ENCODE results near the gene PLCB1.

Gene PLCB1

DNA sequence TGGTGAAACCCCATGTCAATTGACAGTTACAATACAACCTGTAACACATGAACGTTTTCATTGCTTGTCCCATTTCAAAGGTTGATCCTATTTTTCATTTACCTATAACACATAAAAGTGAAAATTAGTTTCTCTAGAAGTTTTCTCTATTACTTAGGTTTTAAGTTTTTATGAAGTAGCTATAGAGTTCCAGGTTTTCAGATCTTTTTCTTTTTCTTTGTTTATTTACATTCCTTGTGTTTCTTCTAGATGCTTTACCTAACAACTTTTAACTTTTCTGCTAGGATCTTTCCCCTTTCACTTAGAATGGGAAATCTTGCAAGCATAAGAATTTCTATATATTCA, 232.6 kb downstream of the PLCB1 start:
- H2AFZ ChIP-seq (ENCODE audit: low read depth), result no peak overlapping the region
- no peak overlapping the region for H3K9ac ChIP-seq
- H3K36me3 ChIP-seq (ENCODE audit: insufficient read depth), result no peaks in the 10 kb centered on the region
- H3K27me3 ChIP-seq (ENCODE audit: insufficient read depth, low read depth), result no peaks in the 10 kb centered on the region
- peaks cover 5% of the 10 kb centered on the region for H3K4me1 ChIP-seq (ENCODE audit: low read depth, poor library complexity, severe bottlenecking)
- no peaks in the 10 kb centered on the region for H4K20me1 ChIP-seq (ENCODE audit: insufficient read depth)
- TF ChIP-seq, protein P1, sequence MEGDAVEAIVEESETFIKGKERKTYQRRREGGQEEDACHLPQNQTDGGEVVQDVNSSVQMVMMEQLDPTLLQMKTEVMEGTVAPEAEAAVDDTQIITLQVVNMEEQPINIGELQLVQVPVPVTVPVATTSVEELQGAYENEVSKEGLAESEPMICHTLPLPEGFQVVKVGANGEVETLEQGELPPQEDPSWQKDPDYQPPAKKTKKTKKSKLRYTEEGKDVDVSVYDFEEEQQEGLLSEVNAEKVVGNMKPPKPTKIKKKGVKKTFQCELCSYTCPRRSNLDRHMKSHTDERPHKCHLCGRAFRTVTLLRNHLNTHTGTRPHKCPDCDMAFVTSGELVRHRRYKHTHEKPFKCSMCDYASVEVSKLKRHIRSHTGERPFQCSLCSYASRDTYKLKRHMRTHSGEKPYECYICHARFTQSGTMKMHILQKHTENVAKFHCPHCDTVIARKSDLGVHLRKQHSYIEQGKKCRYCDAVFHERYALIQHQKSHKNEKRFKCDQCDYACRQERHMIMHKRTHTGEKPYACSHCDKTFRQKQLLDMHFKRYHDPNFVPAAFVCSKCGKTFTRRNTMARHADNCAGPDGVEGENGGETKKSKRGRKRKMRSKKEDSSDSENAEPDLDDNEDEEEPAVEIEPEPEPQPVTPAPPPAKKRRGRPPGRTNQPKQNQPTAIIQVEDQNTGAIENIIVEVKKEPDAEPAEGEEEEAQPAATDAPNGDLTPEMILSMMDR (conservative IDR thresholded peaks at IDR 0.05; ENCODE audit: low read depth, low read length), result no peak
- H3K4me2 ChIP-seq, result no peak overlapping the region
- no peaks in the 10 kb centered on the region for H3K79me2 ChIP-seq (ENCODE audit: insufficient read depth, low read depth)
- no peak overlapping the region for H3K4me3 ChIP-seq (IDR thresholded peaks at IDR 0.05; ENCODE audit: insufficient read depth, low read depth, low read length)
- no peak overlapping the region for H3K27ac ChIP-seq

DNA sequence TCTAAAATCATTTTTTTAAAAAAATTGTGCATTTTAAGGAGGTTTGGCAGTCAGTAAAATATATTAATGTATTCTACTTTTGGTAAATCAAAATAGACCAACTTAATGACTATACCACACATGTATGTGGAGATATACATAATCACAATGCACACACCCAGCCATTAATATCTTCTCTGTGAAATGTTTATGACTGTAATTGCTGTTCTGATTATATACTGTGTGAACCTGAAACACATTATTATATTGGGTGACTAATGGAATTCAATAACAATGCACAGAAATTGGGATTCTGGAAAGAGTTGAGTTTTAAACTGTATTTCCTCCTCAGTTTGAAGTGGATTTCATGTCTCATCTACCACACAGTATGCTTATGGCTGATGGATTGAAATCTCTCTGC, 233.6 kb downstream of the PLCB1 start:
- Histone ChIP-seq H2AFZ (ENCODE audit: low read depth) (no peak overlapping the region), H3K79me2 (ENCODE audit: insufficient read depth, low read depth) (no peaks in the 10 kb centered on the region), H3K36me3 (ENCODE audit: insufficient read depth) (no peaks in the 10 kb centered on the region), H3K4me1 (ENCODE audit: low read depth, poor library complexity, severe bottlenecking) (peaks cover 5% of the 10 kb centered on the region), H3K27ac (no peak overlapping the region), H3K27me3 (ENCODE audit: insufficient read depth, low read depth) (no peaks in the 10 kb centered on the region), H3K4me3 (IDR thresholded peaks at IDR 0.05; ENCODE audit: insufficient read depth, low read depth, low read length) (no peak overlapping the region), H4K20me1 (ENCODE audit: insufficient read depth) (no peaks in the 10 kb centered on the region), H3K9ac (no peak overlapping the region), H3K4me2 (no peak overlapping the region)
- TF ChIP-seq, protein P1 (conservative IDR thresholded peaks at IDR 0.05; ENCODE audit: low read depth, low read length), result no peak

DNA sequence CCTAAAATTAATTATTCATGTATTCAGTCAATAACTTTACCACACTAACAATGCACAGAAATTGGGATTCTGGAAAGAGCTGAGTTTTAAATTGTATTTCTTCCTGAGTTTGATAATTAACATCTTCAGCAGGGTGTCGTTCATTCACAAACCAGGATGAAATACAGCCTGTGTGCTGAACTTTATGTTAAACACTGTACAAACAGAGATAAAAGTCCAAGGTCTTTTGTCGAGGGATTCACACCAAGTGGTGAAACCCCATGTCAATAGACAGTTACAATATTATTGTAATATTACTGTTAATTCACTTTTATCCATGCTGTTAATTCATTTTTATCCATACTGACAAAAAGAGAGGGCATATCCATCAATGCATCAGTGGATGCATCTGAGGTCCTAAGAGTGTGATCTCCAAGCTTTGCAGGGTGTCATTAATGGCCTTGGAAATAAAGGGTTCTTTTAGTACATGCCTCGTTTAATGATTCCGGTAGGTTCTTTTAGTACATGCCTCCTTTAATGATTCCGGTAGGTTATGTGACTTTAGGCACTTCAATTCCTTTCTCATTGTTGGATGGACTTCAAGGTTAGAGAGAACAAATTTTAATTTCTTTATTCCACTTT, 234.3 kb downstream of the PLCB1 start:
- Histone ChIP-seq H3K4me2 (no peak overlapping the region), H3K79me2 (ENCODE audit: insufficient read depth, low read depth) (no peaks in the 10 kb centered on the region), H3K27ac (no peak overlapping the region)

DNA sequence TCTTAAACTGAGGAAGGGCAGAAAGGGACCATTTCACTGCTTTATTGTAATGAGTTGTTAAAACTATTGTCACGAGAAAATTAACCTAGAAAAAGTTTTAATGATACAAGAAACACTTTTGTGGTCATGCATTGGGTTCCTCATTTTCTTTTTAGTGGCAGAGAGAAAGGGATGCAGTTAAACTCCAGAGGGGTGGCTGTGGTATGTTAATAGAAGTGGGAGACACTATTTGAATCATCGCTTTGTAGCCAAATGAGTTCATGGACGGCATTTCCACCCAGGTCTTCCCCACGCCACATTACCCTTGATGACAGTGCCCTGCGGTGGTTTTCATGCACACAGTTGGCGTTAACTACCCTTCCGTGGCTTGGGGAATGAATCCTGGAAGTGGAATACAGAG, 235.6 kb downstream of the PLCB1 start:
- Histone ChIP-seq H3K36me3 (ENCODE audit: insufficient read depth) (no peaks in the 10 kb centered on the region), H3K79me2 (ENCODE audit: insufficient read depth, low read depth) (no peaks in the 10 kb centered on the region), H4K20me1 (ENCODE audit: insufficient read depth) (no peaks in the 10 kb centered on the region), H3K4me1 (ENCODE audit: low read depth, poor library complexity, severe bottlenecking) (no peaks in the 10 kb centered on the region), H2AFZ (ENCODE audit: low read depth) (no peak overlapping the region), H3K4me2 (no peak overlapping the region), H3K9ac (no peak overlapping the region), H3K4me3 (IDR thresholded peaks at IDR 0.05; ENCODE audit: insufficient read depth, low read depth, low read length) (no peak overlapping the region), H3K27me3 (ENCODE audit: insufficient read depth, low read depth) (no peaks in the 10 kb centered on the region), H3K27ac (no peak overlapping the region)
- TF ChIP-seq, protein P1 (conservative IDR thresholded peaks at IDR 0.05; ENCODE audit: low read depth, low read length), result no peak

More for the DNA sequence above, 234.3 kb downstream of the PLCB1 start:
- Histone ChIP-seq H3K4me3 (IDR thresholded peaks at IDR 0.05; ENCODE audit: insufficient read depth, low read depth, low read length) (no peak overlapping the region), H4K20me1 (ENCODE audit: insufficient read depth) (no peaks in the 10 kb centered on the region), H2AFZ (ENCODE audit: low read depth) (no peak overlapping the region), H3K36me3 (ENCODE audit: insufficient read depth) (no peaks in the 10 kb centered on the region), H3K4me1 (ENCODE audit: low read depth, poor library complexity, severe bottlenecking) (peaks cover under 1% of the 10 kb centered on the region), H3K9ac (no peak overlapping the region), H3K27me3 (ENCODE audit: insufficient read depth, low read depth) (no peaks in the 10 kb centered on the region)
- TF ChIP-seq, protein P1 (conservative IDR thresholded peaks at IDR 0.05; ENCODE audit: low read depth, low read length), result no peak

Data from KMS-11 (cell line).